ENCODE data around the gene TAOK3.
"Not testable (repeated sequence)": the region's sequence is repeated elsewhere in the genome, so short reads cannot be mapped to it uniquely, and the experiment has no call there.

The TAOK3 gene

DNA sequence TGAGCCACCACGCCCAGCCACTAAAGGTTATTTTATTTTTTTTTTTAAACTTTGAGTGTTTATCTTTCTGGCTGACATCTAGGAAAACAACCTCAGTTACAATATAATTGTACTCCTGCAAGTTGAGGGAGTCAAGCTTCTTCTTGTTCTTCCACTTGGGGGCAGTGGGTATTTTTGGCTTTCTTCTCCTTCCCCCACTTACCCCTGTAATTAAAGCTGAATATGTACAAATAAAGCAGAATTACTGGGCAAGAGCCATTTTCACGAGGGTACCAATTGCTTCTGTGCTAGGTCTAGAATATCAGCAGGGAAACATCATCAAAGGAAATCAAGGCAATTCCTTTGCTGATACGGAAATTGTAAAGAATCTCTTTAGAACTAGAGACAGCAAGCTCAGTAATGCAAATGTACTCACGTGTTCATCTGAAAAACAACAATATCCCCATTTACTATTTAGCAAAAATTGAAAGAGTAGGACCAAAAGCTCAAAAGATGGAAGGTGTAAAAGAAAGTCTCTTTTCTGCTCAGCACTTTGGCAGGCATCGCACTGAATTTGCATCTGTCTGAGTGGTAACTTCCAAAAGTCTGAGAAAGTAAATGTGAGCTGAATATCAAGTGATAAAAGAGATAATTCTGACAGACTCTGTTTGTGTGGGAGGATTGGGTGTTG, 72.8 kb downstream of the TAOK3 start:
- no peak for DNase-seq (ENCODE audit: low spot score)

DNA sequence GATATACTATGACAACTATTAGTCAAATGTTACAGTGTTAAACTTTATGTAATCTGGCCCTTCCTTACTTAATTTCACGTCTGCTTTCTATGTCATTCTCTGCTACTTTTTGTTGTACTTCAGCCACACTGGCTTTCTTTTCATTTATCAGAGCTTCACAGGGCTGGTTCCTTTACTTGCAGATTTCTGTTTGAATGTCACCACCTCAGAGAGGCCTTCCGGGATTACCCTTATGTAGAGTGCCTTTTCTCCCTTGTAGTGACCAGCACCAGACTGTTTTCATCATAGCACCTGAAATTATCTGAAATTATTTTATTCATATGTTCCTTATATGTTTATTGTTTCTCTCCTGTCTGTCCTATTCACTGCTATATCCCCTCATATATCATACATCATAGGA, 75.4 kb downstream of the TAOK3 start:
- no peak for DNase-seq (ENCODE audit: low spot score)

DNA sequence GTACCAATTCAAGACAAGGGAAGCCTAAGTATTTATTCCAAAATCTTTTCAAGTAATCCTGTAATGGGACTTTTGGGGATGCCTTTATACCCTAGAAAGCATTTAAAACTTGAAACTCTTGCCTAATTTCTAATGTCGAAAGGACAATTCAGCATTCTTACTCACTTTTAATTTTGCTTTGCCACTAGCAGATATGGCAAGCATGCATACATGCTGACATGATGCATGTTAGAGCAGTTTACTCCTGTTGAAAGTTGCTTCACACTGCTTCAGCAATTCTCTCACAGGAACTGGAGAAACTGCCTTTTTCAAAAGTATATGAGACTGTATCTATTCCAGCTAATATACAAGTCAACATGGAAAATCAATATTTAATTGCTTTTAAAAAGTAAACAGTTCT, 79.9 kb downstream of the TAOK3 start:
- DNase-seq (ENCODE audit: low spot score) = no peak

DNA sequence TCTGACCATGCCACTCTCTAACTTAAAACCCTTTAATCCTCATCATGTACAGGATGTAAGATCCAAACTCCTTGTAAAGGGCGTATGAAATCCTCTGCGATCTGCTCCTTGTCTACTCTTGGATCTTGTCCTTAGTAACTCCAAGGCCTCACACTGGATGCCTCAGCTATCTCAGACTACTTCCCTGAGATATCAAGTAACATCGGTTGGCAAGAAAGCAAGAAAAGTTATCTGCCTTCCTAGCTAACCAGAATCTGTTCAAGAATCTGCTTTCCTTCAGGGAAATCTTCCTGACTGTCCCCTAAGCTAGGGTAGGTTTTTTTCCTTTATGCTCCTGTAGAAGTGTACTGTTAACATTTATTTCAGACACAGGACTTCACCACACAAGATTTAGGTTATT, 82.6 kb downstream of the TAOK3 start:
- no peak for DNase-seq (ENCODE audit: low spot score)

GRCh38 chr12:118288174-118288573, 84.5 kb downstream of the TAOK3 start:
- DNase-seq (ENCODE audit: low spot score) = peak; percentile 41

DNA sequence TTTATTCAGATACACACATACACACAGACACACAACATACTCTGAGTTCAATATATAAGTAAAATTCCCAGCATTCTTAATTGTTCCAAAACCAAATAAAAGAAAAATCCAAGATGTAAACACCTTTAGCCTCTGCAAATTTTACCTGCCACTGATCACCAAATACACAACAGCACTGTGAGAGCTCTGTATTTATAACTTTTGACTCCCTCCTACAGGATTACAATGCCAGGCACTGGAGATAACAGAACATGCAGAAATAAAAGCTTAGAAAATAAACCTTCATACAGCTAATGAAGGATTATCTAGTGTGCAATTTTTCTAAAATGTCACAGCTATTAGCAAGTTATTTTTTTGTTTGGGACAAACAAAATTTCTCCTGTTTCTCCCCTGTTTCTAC, 85.0 kb downstream of the TAOK3 start:
- no peak for DNase-seq (ENCODE audit: low spot score)

- DNase-seq (ENCODE audit: low spot score) = no peak
These were observed 89.9 kb downstream of the TAOK3 start for GRCh38 chr12:118282767-118283166.

DNA sequence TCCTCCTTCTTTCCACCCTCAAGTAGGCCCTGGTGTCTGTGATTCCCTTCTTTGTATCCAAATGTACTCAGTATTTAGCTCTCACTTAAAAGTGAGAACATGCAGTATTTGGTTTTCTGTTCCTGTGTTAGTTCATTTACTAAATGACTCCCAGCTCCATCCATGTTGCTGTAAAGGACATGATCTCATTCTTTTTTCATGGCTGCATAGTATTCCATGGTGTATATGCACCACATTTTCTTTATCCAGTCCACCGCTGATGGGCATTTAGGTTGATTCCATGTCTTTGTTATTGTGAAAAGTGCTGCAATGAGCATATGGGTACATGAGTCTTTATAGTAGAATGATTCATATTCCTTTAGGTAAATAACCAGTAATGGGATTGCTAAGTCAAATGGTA, 94.4 kb downstream of the TAOK3 start:
- DNase-seq (ENCODE audit: low spot score) = not testable (repeated sequence)

DNA sequence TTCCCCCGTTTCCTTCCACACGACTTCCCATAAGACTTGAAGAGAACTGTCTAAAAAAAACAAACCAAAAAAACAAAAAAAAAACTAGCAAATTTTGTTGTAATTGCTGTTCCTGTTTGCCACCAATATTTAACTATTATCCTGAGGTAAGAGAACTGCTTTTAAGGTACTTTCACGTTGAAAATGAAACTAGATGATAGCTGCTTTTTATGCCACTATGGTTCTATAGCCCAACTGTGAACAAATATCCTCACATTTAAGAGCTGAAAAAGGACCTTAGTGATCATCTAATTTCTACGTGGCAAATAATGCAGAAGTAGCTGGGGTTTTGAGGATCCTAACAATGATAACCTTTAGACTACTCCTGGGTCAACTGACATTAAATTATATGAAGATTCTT, 98.6 kb downstream of the TAOK3 start:
- DNase-seq (ENCODE audit: low spot score) = no peak

DNA sequence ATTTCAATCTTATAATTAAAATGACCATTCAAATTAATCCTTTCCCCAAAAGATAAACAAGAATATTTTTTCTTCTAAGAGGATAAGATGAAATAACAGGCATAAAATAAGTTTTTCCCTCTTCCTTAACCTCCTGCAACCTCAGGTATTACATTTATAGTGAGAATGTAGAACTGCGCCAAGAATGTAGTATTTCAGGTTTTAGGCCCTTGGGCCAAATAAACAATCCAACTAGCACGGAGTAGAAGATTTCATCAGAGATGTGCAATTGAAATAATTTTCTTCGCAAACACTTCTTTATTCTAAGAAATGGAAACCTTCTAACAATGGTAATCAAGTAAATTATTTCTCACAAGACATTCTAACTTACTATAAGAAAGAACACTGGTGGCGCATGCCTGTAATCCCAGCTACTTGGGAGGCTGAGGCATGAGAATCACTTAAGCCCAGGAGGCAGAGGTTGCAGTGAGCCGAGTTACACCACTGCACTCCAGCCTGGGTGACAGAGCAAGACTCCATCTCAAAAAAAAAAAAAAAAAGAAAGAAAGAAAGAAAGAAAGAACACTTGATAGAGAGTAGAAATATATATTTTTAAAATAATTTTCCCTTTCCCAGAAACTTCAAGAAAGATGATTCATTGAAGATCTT, 100.8 kb downstream of the TAOK3 start:
- no peak for DNase-seq (ENCODE audit: low spot score)

GRCh38 chr12:118271183-118271582, 101.5 kb downstream of the TAOK3 start:
- no peak for DNase-seq (ENCODE audit: low spot score)

DNA sequence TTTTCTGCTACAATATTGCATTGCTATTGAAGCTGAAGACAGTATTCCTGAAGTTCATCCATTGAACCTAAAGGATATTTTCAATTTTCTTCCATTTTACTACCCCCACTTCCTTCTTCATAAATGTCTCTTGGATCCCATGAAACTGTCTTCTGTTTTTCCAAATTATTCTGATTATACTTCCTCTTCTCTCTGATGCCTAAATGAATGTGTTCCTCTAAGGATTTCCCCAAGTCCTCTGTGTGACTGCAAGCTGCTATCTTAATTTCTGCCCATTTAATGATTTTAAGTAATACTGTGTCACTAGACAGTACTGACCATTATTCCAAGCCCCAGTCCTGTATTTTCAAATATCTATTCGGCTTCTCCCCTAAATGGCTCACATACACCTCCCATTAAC, 102.9 kb downstream of the TAOK3 start:
- no peak for DNase-seq (ENCODE audit: low spot score)

- DNase-seq (ENCODE audit: low spot score) = no peak
These were observed 113.6 kb downstream of the TAOK3 start for GRCh38 chr12:118259079-118259478.

GRCh38 chr12:118256352-118256751, 116.4 kb downstream of the TAOK3 start:
- DNase-seq (ENCODE audit: low spot score) = no peak

- no peak for DNase-seq (ENCODE audit: low spot score)
These were observed 123.2 kb downstream of the TAOK3 start for GRCh38 chr12:118249547-118249946.

DNA sequence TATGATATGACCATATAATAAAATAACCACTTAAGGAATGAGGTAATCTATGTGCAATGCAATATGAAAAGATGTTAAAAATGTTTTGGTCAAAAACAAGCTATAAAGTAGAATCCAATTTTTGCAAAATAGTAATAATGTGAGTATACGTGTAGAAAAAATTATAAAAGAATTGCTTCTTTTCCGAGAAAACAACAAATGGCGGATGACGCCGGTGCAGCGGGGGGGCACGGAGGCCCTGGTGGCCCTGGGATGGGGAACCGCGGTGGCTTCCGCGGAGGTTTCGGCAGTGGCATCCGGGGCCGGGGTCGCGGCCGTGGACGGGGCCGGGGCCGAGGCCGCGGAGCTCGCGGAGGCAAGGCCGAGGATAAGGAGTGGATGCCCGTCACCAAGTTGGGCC, 126.8 kb downstream of the TAOK3 start:
- DNase-seq (ENCODE audit: low spot score) = not testable (repeated sequence)

GRCh38 chr12:118238888-118239287, 133.8 kb downstream of the TAOK3 start:
- DNase-seq (ENCODE audit: low spot score) = no peak

DNA sequence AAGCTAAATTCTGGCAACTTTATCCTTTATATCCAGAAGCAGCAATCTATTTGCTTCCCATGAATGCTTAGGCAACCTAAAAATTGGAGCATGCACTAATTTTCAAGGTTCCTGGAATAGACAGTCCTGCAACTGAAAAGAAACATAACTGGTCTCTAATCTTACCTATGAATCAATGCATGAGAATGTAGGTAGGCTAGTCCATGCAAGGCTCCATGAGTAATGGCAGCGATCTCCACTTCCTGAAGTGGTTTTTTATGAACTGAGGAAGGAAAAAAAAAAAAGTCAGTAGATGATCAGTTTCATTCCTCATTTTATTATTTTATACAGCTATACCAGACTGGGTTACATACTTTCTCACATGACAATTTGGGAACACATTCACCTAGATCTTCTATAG, 134.8 kb downstream of the TAOK3 start:
- DNase-seq (ENCODE audit: low spot score) = no peak

- DNase-seq (ENCODE audit: low spot score) = no peak
These were observed 135.5 kb downstream of the TAOK3 start for GRCh38 chr12:118237052-118237665.

DNA sequence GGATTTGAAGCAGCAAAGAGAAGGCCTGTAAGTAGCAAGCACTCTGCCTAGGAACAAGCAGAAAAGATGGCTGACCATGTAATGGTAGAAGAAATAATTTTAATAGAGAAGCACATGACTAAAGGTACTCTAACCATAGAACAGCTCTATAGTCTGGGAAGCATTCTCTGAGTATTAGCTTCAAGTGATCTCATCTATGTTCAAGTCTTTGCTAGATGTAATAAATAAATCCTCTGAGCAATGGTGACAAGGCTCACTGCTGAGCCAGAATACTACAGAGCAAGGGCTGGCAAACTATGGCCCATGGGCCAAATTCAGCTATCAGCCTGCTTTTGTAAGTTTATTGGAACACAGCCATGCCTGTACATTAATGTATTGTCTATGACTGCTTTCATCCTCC, 152.0 kb downstream of the TAOK3 start:
- DNase-seq (ENCODE audit: low spot score) = no peak

DNA sequence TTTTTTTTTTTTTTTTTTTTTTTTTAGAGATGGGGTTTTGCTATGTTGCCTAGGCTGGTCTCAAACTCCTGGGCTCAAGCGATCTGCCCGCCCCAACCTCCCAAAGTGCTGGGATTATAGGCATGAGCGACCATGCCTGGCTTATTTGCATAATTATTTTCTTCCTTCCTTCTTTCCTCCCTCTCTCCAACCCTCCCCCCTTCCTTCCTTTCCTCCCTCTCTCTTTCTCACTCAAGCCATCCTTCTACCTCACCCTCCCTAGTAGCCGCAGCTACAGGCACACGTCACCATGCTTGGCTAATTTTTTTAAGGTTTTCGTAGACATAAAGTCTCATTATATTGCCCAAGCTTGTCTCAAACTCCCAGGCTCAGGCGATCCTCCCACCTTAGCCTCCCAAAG, 152.9 kb downstream of the TAOK3 start:
- DNase-seq (ENCODE audit: low spot score) = no peak

GRCh38 chr12:118219106-118219505, 153.6 kb downstream of the TAOK3 start:
- DNase-seq (ENCODE audit: low spot score) = no peak

DNA sequence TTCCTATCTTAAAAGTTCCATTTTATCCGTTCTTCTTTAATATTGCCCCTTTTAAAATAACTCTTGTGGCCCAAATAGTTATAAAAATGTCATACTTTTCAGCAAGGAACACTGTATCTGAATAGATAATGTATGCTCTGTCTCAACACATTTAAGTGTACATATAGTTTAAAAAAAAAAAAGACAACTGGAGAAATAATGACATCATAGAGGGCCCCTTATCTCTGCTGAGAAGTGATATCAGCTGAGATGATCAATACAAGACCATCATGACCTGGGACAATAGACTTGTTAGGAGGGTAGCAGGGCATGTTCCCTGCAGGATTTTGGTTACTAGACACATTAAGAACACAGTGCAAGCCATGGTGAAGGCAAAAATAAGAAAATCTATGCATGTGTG, 159.3 kb downstream of the TAOK3 start:
- DNase-seq (ENCODE audit: low spot score) = no peak

DNA sequence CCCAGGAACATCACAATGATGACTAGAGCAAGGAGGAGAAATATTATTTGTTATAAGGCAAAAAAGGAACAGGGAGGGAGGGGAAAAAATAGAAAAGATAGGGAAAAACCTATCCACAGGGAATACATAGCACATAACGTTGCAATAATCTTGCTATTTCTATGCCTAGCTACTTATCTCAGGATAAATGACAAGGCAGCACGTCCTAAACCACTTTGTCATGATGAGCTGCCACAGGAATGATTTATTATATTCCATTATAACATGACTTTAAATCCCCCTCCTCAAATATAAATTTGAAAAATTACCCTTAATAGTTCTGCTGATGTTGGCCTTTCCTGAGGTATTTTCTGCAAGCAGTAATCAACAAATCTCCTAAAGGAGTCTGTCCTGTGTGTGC, 160.1 kb downstream of the TAOK3 start:
- no peak for DNase-seq (ENCODE audit: low spot score)
